Colonic mucosa (tissue), 4 donors: Measurements from ENCODE around the gene MYOF. TPM values are rescaled to one million over a fixed set of nuclear protein-coding genes. Genes with fewer than 3 reads are reported as not detected.

ENCODE experiments used
- DNase-seq: peaks from one replicate; pipeline ENCODE4 v3.0.0-alpha.2; 2020
- H3K27ac ChIP-seq: fragments of 200-600 bp; one replicate; pipeline ENCODE4 v1.8.0; 2021
- H3K27me3 ChIP-seq: fragments of 200-600 bp; one replicate; pipeline ENCODE4 v1.8.0; 2021
- H3K36me3 ChIP-seq: fragments of 200-600 bp; one replicate; pipeline ENCODE4 v1.8.0; 2021
- H3K4me1 ChIP-seq: fragments of 200-600 bp; one replicate; pipeline ENCODE4 v1.8.0; 2021; ENCODE audit warnings: mild to moderate bottlenecking
- H3K4me3 ChIP-seq: fragments of 200-600 bp; one replicate; pipeline ENCODE4 v1.8.0; 2021
- H3K9ac ChIP-seq, 2 donors: one replicate each; pipeline ENCODE4 v1.7.0; 2013; ENCODE audit warnings: control low read depth in 2 of 2, low read depth in 2 of 2, low read length in 2 of 2
- H3K9me3 ChIP-seq: fragments of 200-600 bp; one replicate; pipeline ENCODE4 v1.8.0; 2021
- intact Hi-C: fragments of 100-400 bp; cut with DNase I; formaldehyde crosslinking; loops from one replicate; pipeline ENCODE4 v1.14.1; 2022
- total RNA-seq, 2 donors: library from RNA; stranded (reverse); fragmentation: NEBNext Ultra II Directional in 1 of 2; extraction: Animal tissue kit (Norgen Biotek cat#: 25700) in 1 of 2; gene quantifications; one replicate each; pipeline ENCODE4 v1.2.1, GENCODE V29; 2021
- TF ChIP-seq, protein P1 (sequence below): fragments of 200-600 bp; IDR thresholded peaks from one replicate; pipeline ENCODE4 v1.8.0; 2022; ENCODE audit warnings: antibody characterized with exemption, mild to moderate bottlenecking
- donor health status: healthy.
- donor health status: DM: no; HTN: no; CAD: no.
- donor health status: DM: no; HTN: no; CAD: no.

MYOF gene
- total RNA-seq, 2 donors from 2014 or later = 88.1 to 90.9 TPM

DNA sequence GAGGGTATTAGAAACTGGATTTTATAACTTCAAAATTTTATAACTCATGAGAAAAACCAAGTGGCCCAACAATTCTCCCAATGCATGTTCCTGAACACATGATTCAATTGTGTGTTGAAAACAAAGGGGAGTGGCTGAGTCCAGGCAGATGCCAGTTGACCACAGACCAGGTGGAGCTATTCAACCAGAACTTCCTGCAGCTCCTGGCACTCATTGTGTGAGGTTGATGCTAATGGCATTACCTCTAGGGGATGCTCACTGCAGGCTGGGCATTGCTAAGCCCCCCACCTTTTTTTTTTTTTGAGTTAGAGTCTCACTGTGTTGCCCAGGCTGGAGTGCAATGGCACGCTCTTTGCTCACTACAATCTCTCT is 20.3 kb downstream of the MYOF start:
- H3K9me3 ChIP-seq = no peaks in the 10 kb centered on the region
- intact Hi-C loops = no loop called here
- DNase-seq = no peak
- no peak overlapping the region for H3K9ac ChIP-seq
- no peak overlapping the region for H3K4me3 ChIP-seq
- H3K36me3 ChIP-seq = no peaks in the 10 kb centered on the region
- peaks cover 12% of the 10 kb centered on the region for H3K4me1 ChIP-seq
- H3K27ac ChIP-seq = peak overlapping the region; percentile 2
- no peaks in the 10 kb centered on the region for H3K27me3 ChIP-seq
- TF ChIP-seq, protein P1, sequence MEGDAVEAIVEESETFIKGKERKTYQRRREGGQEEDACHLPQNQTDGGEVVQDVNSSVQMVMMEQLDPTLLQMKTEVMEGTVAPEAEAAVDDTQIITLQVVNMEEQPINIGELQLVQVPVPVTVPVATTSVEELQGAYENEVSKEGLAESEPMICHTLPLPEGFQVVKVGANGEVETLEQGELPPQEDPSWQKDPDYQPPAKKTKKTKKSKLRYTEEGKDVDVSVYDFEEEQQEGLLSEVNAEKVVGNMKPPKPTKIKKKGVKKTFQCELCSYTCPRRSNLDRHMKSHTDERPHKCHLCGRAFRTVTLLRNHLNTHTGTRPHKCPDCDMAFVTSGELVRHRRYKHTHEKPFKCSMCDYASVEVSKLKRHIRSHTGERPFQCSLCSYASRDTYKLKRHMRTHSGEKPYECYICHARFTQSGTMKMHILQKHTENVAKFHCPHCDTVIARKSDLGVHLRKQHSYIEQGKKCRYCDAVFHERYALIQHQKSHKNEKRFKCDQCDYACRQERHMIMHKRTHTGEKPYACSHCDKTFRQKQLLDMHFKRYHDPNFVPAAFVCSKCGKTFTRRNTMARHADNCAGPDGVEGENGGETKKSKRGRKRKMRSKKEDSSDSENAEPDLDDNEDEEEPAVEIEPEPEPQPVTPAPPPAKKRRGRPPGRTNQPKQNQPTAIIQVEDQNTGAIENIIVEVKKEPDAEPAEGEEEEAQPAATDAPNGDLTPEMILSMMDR = no peak

DNA sequence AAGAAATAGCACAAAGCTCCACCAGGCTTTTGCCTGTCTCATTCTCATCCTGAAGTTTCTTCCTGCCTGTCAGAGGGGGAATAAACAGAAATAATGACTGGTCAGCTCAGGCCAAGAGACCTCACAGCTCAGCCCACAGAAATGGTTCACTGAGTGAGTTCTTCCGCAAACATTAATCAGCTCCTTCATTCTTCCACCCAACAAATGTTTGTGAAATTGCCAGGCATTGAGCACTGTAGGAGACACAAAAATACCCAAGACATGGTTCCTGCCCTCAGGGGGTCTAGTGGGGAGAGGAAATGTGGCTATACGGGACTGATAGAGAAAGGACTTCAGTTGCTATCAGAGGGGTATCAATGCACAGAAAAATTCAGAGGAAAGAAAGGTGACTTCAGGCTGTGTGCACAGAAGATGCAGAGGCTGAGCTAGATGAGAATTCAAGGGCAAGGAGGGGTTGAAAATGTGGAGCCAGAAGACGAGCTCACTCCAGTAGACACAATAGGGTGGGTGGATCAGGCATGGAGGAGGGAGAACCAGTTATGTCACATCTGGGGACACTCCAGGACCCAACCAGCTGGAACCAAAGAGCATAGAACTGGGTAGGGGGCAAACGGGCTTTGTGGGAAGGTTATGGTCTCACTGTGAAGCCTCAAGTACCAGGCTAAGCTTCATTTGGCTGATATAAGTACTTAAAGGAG is 20.9 kb downstream of the MYOF start:
- H3K27me3 ChIP-seq = no peaks in the 10 kb centered on the region
- peaks cover 11% of the 10 kb centered on the region for H3K4me1 ChIP-seq
- H3K36me3 ChIP-seq = no peaks in the 10 kb centered on the region
- H3K9me3 ChIP-seq = no peaks in the 10 kb centered on the region
- H3K9ac ChIP-seq = no peak overlapping the region
- no peak for DNase-seq
- no peak overlapping the region for H3K4me3 ChIP-seq
- intact Hi-C loops = no loop called here
- TF ChIP-seq, protein P1 = no peak
- H3K27ac ChIP-seq = peak overlapping the region; percentile 2

DNA sequence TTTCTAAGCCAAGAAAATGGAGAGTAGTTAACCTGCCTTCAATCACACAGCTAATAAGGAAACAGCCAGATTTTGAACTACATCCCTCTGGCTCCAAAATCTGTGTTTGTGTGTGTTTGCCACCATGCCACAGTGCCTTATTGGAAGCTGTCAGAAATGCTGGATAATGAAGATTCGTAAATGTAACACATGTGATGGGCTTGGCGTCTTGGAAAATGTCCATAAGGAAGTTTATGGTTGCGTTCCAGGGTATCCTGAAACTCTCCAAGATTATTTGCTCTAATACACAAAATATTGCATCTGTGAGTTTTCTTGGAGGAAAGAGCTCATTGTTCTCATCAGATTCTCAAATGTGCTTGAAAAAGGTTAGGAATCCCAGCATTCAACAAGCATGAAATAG is 22.7 kb downstream of the MYOF start:
- Histone ChIP-seq H3K4me3 (no peak overlapping the region), H3K27me3 (no peaks in the 10 kb centered on the region), H3K36me3 (no peaks in the 10 kb centered on the region), H3K4me1 (peaks cover 5% of the 10 kb centered on the region), H3K9me3 (no peaks in the 10 kb centered on the region), H3K27ac (peak overlapping the region; percentile 74), H3K9ac (peak overlapping the region in 1 of 2 donors; percentile 24)
- no peak for DNase-seq
- intact Hi-C loops = no loop called here
- TF ChIP-seq, protein P1 = no peak

DNA sequence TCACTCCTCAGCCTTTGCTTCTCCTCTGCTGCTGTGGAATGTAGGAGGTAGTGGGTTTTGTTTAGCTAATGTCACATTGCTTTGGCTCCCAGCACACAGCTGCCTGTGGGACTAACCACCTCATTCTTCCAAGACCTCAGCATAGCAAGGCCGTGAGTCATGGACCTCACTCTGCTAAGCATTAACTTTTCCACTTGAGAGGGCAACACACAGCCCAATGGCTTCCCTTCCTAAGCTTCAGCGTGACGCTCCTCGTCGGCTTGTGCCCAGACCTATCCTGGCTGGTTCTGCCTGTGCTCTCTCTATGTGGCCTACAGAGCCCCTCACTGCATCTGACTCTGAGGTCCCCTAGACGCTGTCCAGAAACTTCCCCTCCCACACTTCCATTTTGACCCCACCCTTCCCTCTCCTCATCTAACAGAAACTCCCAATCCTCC is 23.3 kb downstream of the MYOF start:
- H3K4me1 ChIP-seq = peaks cover 5% of the 10 kb centered on the region
- no peaks in the 10 kb centered on the region for H3K27me3 ChIP-seq
- intact Hi-C loops = no loop called here
- H3K9ac ChIP-seq = peak overlapping the region in 1 of 2 donors; percentile 24
- peak overlapping the region; percentile 74 for H3K27ac ChIP-seq
- H3K4me3 ChIP-seq = no peak overlapping the region
- TF ChIP-seq, protein P1 = no peak
- H3K36me3 ChIP-seq = no peaks in the 10 kb centered on the region
- H3K9me3 ChIP-seq = no peaks in the 10 kb centered on the region
- no peak for DNase-seq

DNA sequence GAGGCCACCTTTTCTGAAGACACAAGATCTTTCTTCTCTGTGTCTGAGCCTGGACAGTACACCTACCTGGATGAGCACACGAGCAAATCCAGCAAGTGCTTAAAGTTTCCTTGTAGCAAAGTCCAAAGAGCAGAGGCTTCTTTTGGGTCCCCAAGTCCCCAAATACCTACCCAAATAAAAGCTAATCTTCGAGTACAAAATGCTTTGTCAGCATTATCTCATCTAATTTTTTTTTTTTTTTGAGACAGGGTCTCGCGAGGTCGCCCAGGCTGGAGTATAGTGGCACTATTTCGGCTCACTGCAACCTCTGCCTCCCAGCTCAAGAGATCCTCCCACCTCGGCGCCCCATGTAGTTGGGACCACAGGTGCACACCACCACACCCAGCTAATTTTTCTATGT is 24.6 kb downstream of the MYOF start:
- intact Hi-C loops = no loop called here
- H3K4me1 ChIP-seq = peaks cover 5% of the 10 kb centered on the region
- TF ChIP-seq, protein P1 = no peak
- H3K9me3 ChIP-seq = no peaks in the 10 kb centered on the region
- no peaks in the 10 kb centered on the region for H3K36me3 ChIP-seq
- no peak overlapping the region for H3K9ac ChIP-seq
- H3K27me3 ChIP-seq = no peaks in the 10 kb centered on the region
- no peak overlapping the region for H3K4me3 ChIP-seq
- H3K27ac ChIP-seq = no peak overlapping the region
- DNase-seq = no peak
